GM12878 (cell line): Measurements from ENCODE around the gene LMCD1. TPM values are rescaled to one million over a fixed set of nuclear protein-coding genes. Genes with fewer than 3 reads are reported as not detected.

Experiments
- ATAC-seq: fragments of 200-7000 bp; cut with Tn5 transposase; 3 replicates; pipeline ENCODE4 v1.9.1; 2020; ENCODE audit warnings: mild to moderate bottlenecking, moderate library complexity
- BruUV-seq: library from RNA; stranded (reverse); fragments of 400-500 nt; replicated peaks from 2 replicates; lab custom pipeline; 2021; lab: Mats Ljungman, UMichigan
- CTCF ChIA-PET: fragments of 300-600 bp; sonication (Branson Sonifier 250); formaldehyde crosslinking; extraction: SDS; loops from one replicate; lab custom pipeline; 2021; ENCODE audit warnings: inconsistent platforms; lab: Yijun Ruan, JAX
- POLR2A ChIA-PET: fragments of 350-600 bp; formaldehyde crosslinking; extraction: SDS; loops from one replicate; lab custom pipeline; 2021; ENCODE audit warnings: inconsistent platforms; lab: Charles Lee
- RAD21 ChIA-PET: fragments of 300-600 bp; sonication (Branson Sonifier 250); formaldehyde crosslinking; loops from one replicate; lab custom pipeline; 2023; ENCODE audit warnings: antibody characterized with exemption; ENCODE audit not compliant: unreplicated experiment; lab: Charles Lee
- SMC1A ChIA-PET: fragments of 300-600 bp; sonication (Branson Sonifier 250); formaldehyde crosslinking; loops from one replicate; lab custom pipeline; 2023; ENCODE audit not compliant: unreplicated experiment, uncharacterized antibody; lab: Charles Lee
- DNase-seq: peaks from one replicate; pipeline ENCODE4 v3.0.0-alpha.2; 2011; ENCODE audit warnings: low read depth, low spot score
- FAIRE-seq: peaks from 3 replicates; lab custom pipeline; 2011; peaks lifted over from hg19 to GRCh38; lab: Jason Lieb, UNC
- H2AFZ ChIP-seq: 2 replicates; pipeline ENCODE4 v1.6.0; 2011; ENCODE audit warnings: low read depth, low read length, control low read depth; ENCODE audit not compliant: control insufficient read depth
- H3K27ac ChIP-seq: 2 replicates; pipeline ENCODE4 v1.5.1; 2011; ENCODE audit warnings: control low read depth; ENCODE audit not compliant: control insufficient read depth, insufficient read depth
- H3K27me3 ChIP-seq, 2 experiments: replicated peaks in 1 of 2; 2 replicates each; pipeline versions ENCODE4 v1.6.0 to v1.6.1; 2011; ENCODE audit warnings: low read length in 1 of 2; ENCODE audit not compliant: control insufficient read depth in 2 of 2, insufficient read depth in 2 of 2
- H3K36me3 ChIP-seq, 2 experiments: 2 replicates each; pipeline ENCODE4 v1.5.1; 2011; ENCODE audit warnings: low read length in 1 of 2; ENCODE audit not compliant: control insufficient read depth in 2 of 2, insufficient read depth in 2 of 2
- H3K4me1 ChIP-seq: 2 replicates; pipeline ENCODE4 v1.6.1; 2011; ENCODE audit warnings: mild to moderate bottlenecking, low read length, moderate library complexity, mixed read lengths; ENCODE audit not compliant: control insufficient read depth, insufficient read depth
- H3K4me2 ChIP-seq: 2 replicates; pipeline ENCODE4 v1.6.0; 2011; ENCODE audit warnings: control low read depth; ENCODE audit not compliant: control insufficient read depth, insufficient read depth
- H3K4me3 ChIP-seq: fragments of 200-600 bp; sonication (generic); 2 replicates; pipeline ENCODE4 v1.5.1; 2016
- H3K79me2 ChIP-seq: 2 replicates; pipeline ENCODE4 v1.6.0; 2011; ENCODE audit warnings: low read length; ENCODE audit not compliant: control insufficient read depth, insufficient read depth
- H3K9ac ChIP-seq: 2 replicates; pipeline ENCODE4 v1.8.0; 2011; ENCODE audit warnings: low read length, control low read depth, mixed read lengths; ENCODE audit not compliant: control insufficient read depth, insufficient read depth
- H3K9me3 ChIP-seq: replicated peaks from 3 replicates; pipeline ENCODE4 v1.5.1; 2011; ENCODE audit warnings: mild to moderate bottlenecking, low read length; ENCODE audit not compliant: control insufficient read depth, insufficient read depth
- H4K20me1 ChIP-seq: 2 replicates; pipeline ENCODE4 v1.6.0; 2011; ENCODE audit not compliant: control insufficient read depth, insufficient read depth
- FOS ChIP-seq: IDR thresholded peaks from 3 replicates; pipeline ENCODE4 v1.6.1; 2011; ENCODE audit warnings: borderline replicate concordance; ENCODE audit not compliant: insufficient read length; ENCODE audit errors: extremely low read depth
- GATAD2B ChIP-seq: fragments of 450-650 bp; conservative IDR thresholded peaks from 2 replicates; pipeline ENCODE4 v1.6.1; 2017; ENCODE audit warnings: low read depth, mild to moderate bottlenecking, moderate library complexity
- HDGF ChIP-seq: fragments of 450-650 bp; IDR thresholded peaks from 2 replicates; pipeline ENCODE4 v1.6.1; 2016; ENCODE audit warnings: antibody characterized with exemption
- JUNB ChIP-seq: IDR thresholded peaks from 2 replicates; pipeline ENCODE4 v1.6.1; 2016; ENCODE audit warnings: antibody characterized with exemption, mild to moderate bottlenecking
- NR2F1 ChIP-seq: fragments of 450-650 bp; conservative IDR thresholded peaks from 2 replicates; pipeline ENCODE4 v1.6.1; 2017; ENCODE audit warnings: mild to moderate bottlenecking
- PAX8 ChIP-seq: fragments of 450-650 bp; IDR thresholded peaks from 2 replicates; pipeline ENCODE4 v1.6.1; 2017; ENCODE audit warnings: mild to moderate bottlenecking, moderate library complexity
- SIN3A ChIP-seq: IDR thresholded peaks from 2 replicates; pipeline ENCODE4 v1.6.1; 2012; ENCODE audit warnings: low read depth, low read length, improper control_type of control experiment
- SREBF1 ChIP-seq: IDR thresholded peaks from 2 replicates; pipeline ENCODE4 v1.6.1; 2012; ENCODE audit warnings: mild to moderate bottlenecking, low read length
- STAT1 ChIP-seq: fragments of 450-650 bp; conservative IDR thresholded peaks from 2 replicates; pipeline ENCODE4 v1.6.1; 2014; ENCODE audit warnings: antibody characterized with exemption, mild to moderate bottlenecking
- ZNF207 ChIP-seq: fragments of 450-650 bp; IDR thresholded peaks from 2 replicates; pipeline ENCODE4 v1.6.1; 2014; ENCODE audit warnings: antibody characterized with exemption, mild to moderate bottlenecking, borderline replicate concordance
- ZNF24 ChIP-seq: fragments of 450-650 bp; IDR thresholded peaks from 2 replicates; pipeline ENCODE4 v1.6.1; 2017; ENCODE audit warnings: antibody characterized with exemption, mild to moderate bottlenecking
- WGBS: methylation state at CpG from one replicate; pipeline ENCODE4 v1.1.6; 2016; ENCODE audit warnings: low lambda C conversion rate; ENCODE audit not compliant: insufficient replicate concordance, insufficient coverage; ENCODE audit errors: missing lambda C conversion rate; 5-methylcytosine and 5-hydroxymethylcytosine counted together
- in situ Hi-C: fragments of 300-500 bp; cut with MboI; formaldehyde crosslinking; loops from 9 replicates; pipeline ENCODE4 v1.14.3; 2018; ENCODE audit warnings: mixed read lengths
- intact Hi-C: fragments of 100-400 bp; cut with micrococcal nuclease; formaldehyde crosslinking; loops from one replicate; pipeline ENCODE4 v1.14.2; 2022; ENCODE audit not compliant: unreplicated experiment
- polyA plus RNA-seq, 11 experiments: library from polyadenylated mRNA; depleted of rRNA in 4 of 11; unstranded in 6 of 11; stranded (reverse) in 5 of 11; fragments of >200 nt; fragmentation: Nextera tagmentation in 4 of 11; fragmentation: Illumina TruSeq in 1 of 11; extraction: Ambion mirVana in 4 of 11; extraction: Trizol in 1 of 11; gene quantifications; 1 replicate in 1 of 11; 2 replicates in 10 of 11; pipeline versions ENCODE4 v1.2.1 to v1.2.3, GENCODE V29; 2011 to 2016; ENCODE audit warnings: inconsistent platforms in 2 of 11, missing spikeins in 2 of 11, low read depth in 1 of 11
- total RNA-seq, 4 experiments: library from RNA; depleted of rRNA in 3 of 4; stranded (reverse); fragments of >200 nt in 3 of 4; fragmentation: Illumina TruSeq in 1 of 4; extraction: Trizol in 1 of 4; gene quantifications; 2 replicates each; pipeline versions ENCODE4 v1.2.1 to v1.2.3, GENCODE V29; 2013 to 2021
- TF ChIP-seq, protein P1 (sequence below): IDR thresholded peaks from 2 replicates; pipeline ENCODE4 v1.6.1; 2012; ENCODE audit warnings: low read depth, low read length, improper control_type of control experiment
- TF ChIP-seq, protein P2 (sequence below): IDR thresholded peaks from 2 replicates; pipeline ENCODE4 v1.6.1; 2011; ENCODE audit warnings: mild to moderate bottlenecking, low read depth, low read length, moderate library complexity; ENCODE audit not compliant: insufficient replicate concordance

The LMCD1 gene
- total and polyA plus RNA-seq, 10 of the 15 experiments (the other 5 are each of a cell fraction or from before 2014, with no cell fraction given): 0.27 to 6.4 (median 1.7) TPM

DNA sequence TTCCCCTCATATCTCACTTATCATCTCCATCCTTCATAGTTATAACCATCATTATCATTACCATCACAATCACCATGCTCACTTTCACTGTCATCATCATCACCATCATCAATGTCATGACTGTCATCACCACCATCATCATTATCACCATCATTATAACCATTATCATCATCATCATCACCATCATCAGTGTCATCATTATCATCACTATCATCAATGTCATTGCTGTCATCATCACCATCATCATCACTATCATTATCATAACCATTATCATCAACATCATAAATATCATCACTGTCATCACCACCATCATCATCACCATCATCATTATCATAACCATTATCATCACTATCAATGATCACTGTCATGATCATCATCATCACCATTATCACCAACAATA is 98.8 kb downstream of the LMCD1 start (continued):
- no peak for TF ChIP-seq SIN3A
- TF ChIP-seq ZNF24: no peak

DNA sequence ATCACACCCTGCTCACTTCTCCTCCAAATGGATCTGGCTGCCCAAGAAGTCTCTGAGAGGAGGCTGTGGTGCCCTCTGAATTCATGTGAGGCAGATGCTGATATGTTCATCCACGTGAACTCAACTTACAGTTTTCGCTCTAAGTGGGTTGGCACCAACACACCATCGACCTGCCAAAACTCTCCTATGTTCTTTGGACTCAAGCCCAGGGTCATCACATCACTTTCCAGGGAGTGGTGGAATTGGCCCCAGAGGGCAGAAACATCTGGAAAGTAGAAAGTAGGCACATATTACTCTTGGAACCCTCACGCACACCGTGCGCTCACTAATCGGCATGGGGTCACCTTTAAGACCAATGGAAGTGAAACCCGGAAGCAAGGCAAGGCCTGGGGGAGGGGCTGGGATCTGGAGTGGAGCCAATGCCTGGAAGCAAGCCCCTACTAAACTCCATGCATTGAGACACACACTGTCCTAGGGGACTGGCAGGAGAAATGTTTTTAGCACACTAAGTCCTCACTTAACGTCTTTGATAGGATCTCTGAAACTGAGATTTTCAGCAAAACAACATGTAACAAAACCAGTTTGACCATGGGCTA is 101.6 kb downstream of the LMCD1 start:
- Histone ChIP-seq H3K27ac (no peak overlapping the region), H3K9ac (no peak overlapping the region)
- DNase-seq: no peak
- POLR2A ChIA-PET: no interaction called here
- FAIRE-seq: no peak
- CTCF ChIA-PET: no interaction called here
- TF ChIP-seq FOS (no peak), HDGF (no peak), GATAD2B (no peak), JUNB (no peak), NR2F1 (no peak), PAX8 (no peak), ZNF207 (no peak), SREBF1 (no peak), STAT1 (no peak)
- TF ChIP-seq, protein P1, sequence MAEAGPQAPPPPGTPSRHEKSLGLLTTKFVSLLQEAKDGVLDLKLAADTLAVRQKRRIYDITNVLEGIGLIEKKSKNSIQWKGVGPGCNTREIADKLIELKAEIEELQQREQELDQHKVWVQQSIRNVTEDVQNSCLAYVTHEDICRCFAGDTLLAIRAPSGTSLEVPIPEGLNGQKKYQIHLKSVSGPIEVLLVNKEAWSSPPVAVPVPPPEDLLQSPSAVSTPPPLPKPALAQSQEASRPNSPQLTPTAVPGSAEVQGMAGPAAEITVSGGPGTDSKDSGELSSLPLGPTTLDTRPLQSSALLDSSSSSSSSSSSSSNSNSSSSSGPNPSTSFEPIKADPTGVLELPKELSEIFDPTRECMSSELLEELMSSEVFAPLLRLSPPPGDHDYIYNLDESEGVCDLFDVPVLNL: no peak
- TF ChIP-seq, protein P2, sequence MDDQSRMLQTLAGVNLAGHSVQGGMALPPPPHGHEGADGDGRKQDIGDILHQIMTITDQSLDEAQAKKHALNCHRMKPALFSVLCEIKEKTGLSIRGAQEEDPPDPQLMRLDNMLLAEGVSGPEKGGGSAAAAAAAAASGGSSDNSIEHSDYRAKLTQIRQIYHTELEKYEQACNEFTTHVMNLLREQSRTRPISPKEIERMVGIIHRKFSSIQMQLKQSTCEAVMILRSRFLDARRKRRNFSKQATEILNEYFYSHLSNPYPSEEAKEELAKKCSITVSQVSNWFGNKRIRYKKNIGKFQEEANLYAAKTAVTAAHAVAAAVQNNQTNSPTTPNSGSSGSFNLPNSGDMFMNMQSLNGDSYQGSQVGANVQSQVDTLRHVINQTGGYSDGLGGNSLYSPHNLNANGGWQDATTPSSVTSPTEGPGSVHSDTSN: no peak
- TF ChIP-seq, all 136 proteins: peak for 0
- no peak for ATAC-seq
- in situ Hi-C loops: no loop called here
- ChIA-PET SMC1A (no interaction called here), RAD21 (no interaction called here)
- BruUV-seq: no TSS peak
- Histone ChIP-seq H3K9me3 (no peaks in the 10 kb centered on the region), H2AFZ (no peak overlapping the region), H4K20me1 (no peaks in the 10 kb centered on the region), H3K4me3 (no peak overlapping the region), H3K4me2 (no peak overlapping the region), H3K36me3 (no peaks in the 10 kb centered on the region), H3K79me2 (no peaks in the 10 kb centered on the region), H3K4me1 (no peaks in the 10 kb centered on the region), H3K27me3 (peaks cover 0 to under 1% of the 10 kb centered on the region in 2 experiments; a peak in 1 of 4 replicates)
- WGBS: 44% methylated on average over 9 of the region's 9 CpGs
- intact Hi-C loops: no loop called here
